OCI-LY3 (cell line): Measurements from ENCODE around the gene S100A7.

Experiments
- CTCF ChIP-seq: fragments of 200-600, 300-600 bp; sonication (generic); IDR thresholded peaks from 2 replicates; pipeline ENCODE4 v1.5.1; 2014; ENCODE audit warnings: antibody characterized with exemption, low read length, low read depth
- EZH2phosphoT487 ChIP-seq: fragments of 200-600 bp; shearing (Covaris generic); IDR thresholded peaks from 2 replicates; pipeline ENCODE4 v1.6.1; 2018; ENCODE audit warnings: antibody characterized with exemption, mixed run types, low read depth

GRCh38 chr1:153447498-153448170 is 12.8 kb downstream of the S100A7 start:
- TF ChIP-seq CTCF (no peak), EZH2phosphoT487 (no peak)
